ENCODE results near the gene DCLK1. TPM values are rescaled to one million over a fixed set of nuclear protein-coding genes. Genes with fewer than 3 reads are reported as not detected.

Gene DCLK1
- total RNA-seq, 4 donors from 2014 or later = 0.72 to 9.1 (median 4.9) TPM

- Histone ChIP-seq H3K4me1 (no peaks in the 10 kb centered on the region), H3K36me3 (no peaks in the 10 kb centered on the region), H3K27me3 (no peaks in the 10 kb centered on the region), H3K4me3 (no peak overlapping the region), H3K27ac (no peak overlapping the region), H3K9me3 (no peaks in the 10 kb centered on the region)
- no peak for TF ChIP-seq CTCF (IDR thresholded peaks at IDR 0.05)
- TF ChIP-seq POLR2A (IDR thresholded peaks at IDR 0.05) = no peak
- no peak for DNase-seq
- intact Hi-C loops (cut with DNase I) = no loop called here
- WGBS, 2 donors = 58 to 60% methylated on average over 3 of the region's 4 CpGs
Measured at GRCh38 chr13:35945368-35945767, 185.8 kb downstream of the DCLK1 start.

- no peaks in the 10 kb centered on the region for H3K9me3 ChIP-seq
- H3K36me3 ChIP-seq = no peaks in the 10 kb centered on the region
- intact Hi-C loops (cut with DNase I) = no loop called here
- TF ChIP-seq POLR2A (IDR thresholded peaks at IDR 0.05) (no peak), CTCF (IDR thresholded peaks at IDR 0.05) (no peak)
- H3K4me3 ChIP-seq = no peak overlapping the region
- H3K27ac ChIP-seq = no peak overlapping the region
- no peak for DNase-seq
- WGBS, 2 donors = 78 to 80% methylated on average over 10 of the region's 10 CpGs
- no peaks in the 10 kb centered on the region for H3K4me1 ChIP-seq
- no peaks in the 10 kb centered on the region for H3K27me3 ChIP-seq
Measured at GRCh38 chr13:35941374-35941773, 189.8 kb downstream of the DCLK1 start.

DNA sequence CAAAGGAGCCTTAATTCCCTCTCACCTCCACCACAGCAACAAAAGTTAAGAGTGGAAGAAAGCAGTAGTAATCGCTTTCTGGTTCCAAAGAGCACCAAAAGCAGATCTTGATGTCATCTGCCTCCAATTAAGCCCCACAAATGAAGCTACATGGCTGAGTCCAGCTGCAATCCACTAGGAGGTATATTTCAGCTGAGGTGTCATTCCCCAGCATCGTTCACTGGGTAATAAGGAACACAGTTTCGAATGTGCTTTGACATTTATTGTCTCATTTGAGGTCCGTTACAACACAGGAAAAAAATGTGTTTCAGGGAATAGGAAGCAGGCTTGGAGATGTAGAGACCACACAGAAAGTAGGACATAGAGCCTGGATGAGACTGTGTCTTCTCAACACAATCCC is 190.4 kb downstream of the DCLK1 start:
- TF ChIP-seq POLR2A (IDR thresholded peaks at IDR 0.05) (no peak), CTCF (IDR thresholded peaks at IDR 0.05) (no peak)
- Histone ChIP-seq H3K36me3 (no peaks in the 10 kb centered on the region), H3K4me3 (no peak overlapping the region), H3K4me1 (no peaks in the 10 kb centered on the region), H3K27me3 (no peaks in the 10 kb centered on the region), H3K9me3 (no peaks in the 10 kb centered on the region), H3K27ac (no peak overlapping the region)
- WGBS, 2 donors = 81 to 82% methylated on average over 4 of the region's 4 CpGs
- DNase-seq = no peak
- intact Hi-C loops (cut with DNase I) = no loop called here

DNA sequence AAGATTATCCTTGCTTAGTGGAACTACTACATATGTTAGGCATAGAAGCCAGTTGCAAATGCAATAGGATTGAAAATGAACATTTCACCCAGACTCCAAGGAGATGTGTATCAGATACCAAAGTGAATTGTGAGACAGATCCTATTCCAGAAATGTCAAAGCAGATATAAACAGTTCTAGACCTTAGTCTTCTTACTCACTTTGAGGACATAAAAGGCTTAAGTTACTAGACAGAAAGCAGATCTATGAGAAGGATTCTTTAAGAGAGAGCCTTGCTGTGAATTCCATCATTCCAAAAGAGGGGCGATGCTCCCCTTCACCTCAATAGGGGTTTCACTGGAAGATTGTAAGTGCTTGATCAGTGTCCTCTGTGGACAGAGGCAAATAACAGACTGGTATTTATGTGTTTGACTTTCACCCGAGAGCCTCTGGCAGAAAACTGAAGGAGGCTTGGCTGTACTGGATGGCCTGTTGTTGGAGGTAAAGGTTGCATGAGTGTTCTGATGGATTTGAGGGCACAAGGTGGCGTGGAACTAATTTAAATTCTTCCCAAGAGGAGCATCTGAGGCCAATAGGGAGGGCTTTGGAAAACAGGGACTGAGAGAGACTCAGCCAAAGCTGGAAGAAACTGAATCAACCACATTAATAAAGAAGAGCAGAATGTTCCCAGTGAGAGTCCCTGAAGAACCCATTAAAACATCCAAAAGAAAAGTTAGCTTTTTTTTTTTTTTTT is 194.8 kb downstream of the DCLK1 start:
- Histone ChIP-seq H3K4me3 (no peak overlapping the region), H3K27me3 (no peaks in the 10 kb centered on the region), H3K27ac (peak overlapping the region in 3 of 4 donors; percentile 57 to 69 (median 66)), H3K36me3 (no peaks in the 10 kb centered on the region), H3K4me1 (no peaks in the 10 kb centered on the region), H3K9me3 (no peaks in the 10 kb centered on the region)
- TF ChIP-seq POLR2A (IDR thresholded peaks at IDR 0.05) (no peak), CTCF (IDR thresholded peaks at IDR 0.05) (no peak)
- intact Hi-C loops (cut with DNase I) = no loop called here
- no peak for DNase-seq
- 47 to 61% methylated on average over 3 of the region's 3 CpGs for WGBS, 2 donors

DNA sequence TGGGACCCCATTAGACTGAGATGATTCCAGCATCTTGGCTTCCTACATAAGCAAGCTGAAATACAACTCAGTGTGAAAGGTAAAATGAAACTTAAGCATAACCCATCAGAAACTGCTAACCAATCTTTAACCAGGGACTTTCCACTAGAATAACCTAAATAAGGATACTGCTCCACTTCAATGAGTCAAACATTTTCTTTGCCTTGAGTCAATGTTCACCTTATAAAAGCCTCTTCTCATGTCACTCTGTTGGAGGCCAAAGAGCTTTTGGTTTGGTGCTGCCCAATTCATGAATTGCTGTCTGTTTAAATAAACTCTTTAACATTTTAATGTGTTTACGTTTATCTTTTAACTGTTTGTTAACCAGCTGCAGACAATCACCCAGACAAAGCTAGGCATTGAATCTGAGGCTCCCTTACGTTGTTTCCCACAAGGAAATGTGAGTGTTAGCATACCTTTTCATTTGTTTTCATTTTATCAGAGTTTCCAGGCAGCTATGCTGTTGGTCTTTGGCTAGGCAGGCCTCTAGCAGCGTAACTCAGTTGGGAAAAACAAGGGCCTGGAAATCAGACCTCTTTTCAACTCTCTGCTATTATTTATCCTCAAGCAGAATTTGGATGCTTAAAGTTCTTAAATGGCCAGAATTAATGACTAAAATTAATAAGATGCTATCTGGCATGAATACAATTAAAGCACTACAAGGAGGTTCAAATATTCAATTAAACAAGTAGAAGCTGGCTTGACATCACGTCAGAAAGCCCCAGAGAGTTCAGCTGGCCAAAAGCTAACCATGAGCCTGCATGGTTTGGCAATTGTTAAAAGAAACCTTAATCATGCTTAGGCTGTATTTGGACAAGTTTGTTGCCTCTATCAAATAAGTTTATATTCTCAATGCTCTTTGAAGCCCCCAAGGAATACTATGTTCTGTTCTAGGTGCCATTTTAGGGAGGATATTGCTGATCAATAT is 200.2 kb downstream of the DCLK1 start:
- H3K9me3 ChIP-seq = no peaks in the 10 kb centered on the region
- H3K4me1 ChIP-seq = peaks cover 0 to 14% (median 3%) of the 10 kb centered on the region in 3 donors
- whole genome bisulfite sequencing, 2 donors = 32 to 44% methylated on average over 4 of the region's 4 CpGs
- H3K27me3 ChIP-seq = no peaks in the 10 kb centered on the region
- peak overlapping the region in 3 of 4 donors; percentile 26 to 39 (median 32) for H3K27ac ChIP-seq
- no peak for DNase-seq
- H3K36me3 ChIP-seq = no peaks in the 10 kb centered on the region
- intact Hi-C loops (cut with DNase I) = no loop called here
- H3K4me3 ChIP-seq = no peak overlapping the region
- no peak for TF ChIP-seq POLR2A (IDR thresholded peaks at IDR 0.05)
- no peak for TF ChIP-seq CTCF (IDR thresholded peaks at IDR 0.05)

All from esophagus squamous epithelium (tissue), 5 donors.